OCI-LY3 (cell line): ENCODE data around the gene STARD3.

ENCODE experiments used
- H2AFZ ChIP-seq: fragments of 200-600, 300-600 bp; shearing (Covaris generic); 2 replicates; pipeline ENCODE4 v1.6.0; 2014; ENCODE audit warnings: antibody characterized with exemption, low read depth, low read length
- H3K27ac ChIP-seq: fragments of 200-600, 300-600 bp; sonication (generic); 2 replicates; pipeline ENCODE4 v1.5.1; 2014; ENCODE audit warnings: mild to moderate bottlenecking, low read length, moderate library complexity, mixed read lengths
- H3K27me3 ChIP-seq: fragments of 200-600, 300-600 bp; sonication (generic); 2 replicates; pipeline ENCODE4 v1.6.1; 2014; ENCODE audit warnings: low read depth, low read length, mixed read lengths
- H3K36me3 ChIP-seq: fragments of 200-600, 300-600 bp; sonication (generic); replicated peaks from 2 replicates; pipeline ENCODE3; 2014; ENCODE audit warnings: low read depth, low read length, mixed read lengths
- H3K4me1 ChIP-seq: fragments of 300-600, 200-600 bp; sonication (generic); 2 replicates; pipeline ENCODE4 v1.6.1; 2014; ENCODE audit warnings: low read length, mixed read lengths
- H3K4me2 ChIP-seq: fragments of 200-600, 300-600 bp; sonication (generic); 2 replicates; pipeline ENCODE4 v1.6.1; 2014; ENCODE audit warnings: low read length, mixed read lengths
- H3K4me3 ChIP-seq: fragments of 300-600, 200-600 bp; sonication (generic); 2 replicates; pipeline ENCODE4 v1.5.1; 2014; ENCODE audit warnings: antibody characterized with exemption, mild to moderate bottlenecking, low read length, moderate library complexity
- H3K79me2 ChIP-seq: fragments of 300-600, 200-600 bp; shearing (Covaris generic); 2 replicates; pipeline ENCODE4 v1.6.1; 2014; ENCODE audit warnings: mild to moderate bottlenecking, low read length, mixed read lengths
- H3K9ac ChIP-seq: fragments of 300-600, 200-600 bp; shearing (Covaris generic); 2 replicates; pipeline ENCODE4 v1.6.0; 2014; ENCODE audit warnings: mild to moderate bottlenecking, low read length, moderate library complexity
- H3K9me3 ChIP-seq: fragments of 200-600, 300-600 bp; shearing (Covaris generic); 2 replicates; pipeline ENCODE4 v1.6.1; 2014; ENCODE audit warnings: low read length, mixed read lengths; ENCODE audit not compliant: insufficient read depth
- H4K20me1 ChIP-seq: fragments of 200-600, 300-600 bp; sonication (generic); 2 replicates; pipeline ENCODE4 v1.6.1; 2016; ENCODE audit warnings: low read length, mixed read lengths; ENCODE audit not compliant: insufficient read depth
- CTCF ChIP-seq: fragments of 200-600, 300-600 bp; sonication (generic); IDR thresholded peaks from 2 replicates; pipeline ENCODE4 v1.5.1; 2014; ENCODE audit warnings: antibody characterized with exemption, low read length, low read depth
- EZH2phosphoT487 ChIP-seq: fragments of 200-600 bp; shearing (Covaris generic); IDR thresholded peaks from 2 replicates; pipeline ENCODE4 v1.6.1; 2018; ENCODE audit warnings: antibody characterized with exemption, mixed run types, low read depth

Gene STARD3

GRCh38 chr17:39687546-39688474 lies 50.9 kb downstream of the STARD3 start, which contains the start of gene PGAP3:
PGAP3 (minus strand) TSS chr17:39688057; CDS start chr17:39688014, 43 bp downstream.
- Histone ChIP-seq H3K36me3 (no peaks in the 10 kb centered on the region), H2AFZ (peak within 1 kb of the TSS; percentile 52), H3K4me1 (peaks cover 17% of the 10 kb centered on the region), H4K20me1 (no peaks in the 10 kb centered on the region), H3K27ac (peak within 1 kb of the TSS; percentile 92), H3K9me3 (no peaks in the 10 kb centered on the region), H3K4me2 (peak within 1 kb of the TSS; percentile 99), H3K4me3 (peak within 1 kb of the TSS; percentile 94), H3K79me2 (no peaks in the 10 kb centered on the region; the same call in 1 of the 2 replicates), H3K27me3 (no peaks in the 10 kb centered on the region), H3K9ac (peak within 1 kb of the TSS; percentile 91)
- TF ChIP-seq CTCF (peak; percentile 15; the same call in 1 of the 2 replicates), EZH2phosphoT487 (no peak)

- Histone ChIP-seq H4K20me1 (no peaks in the 10 kb centered on the region), H3K9ac (peak overlapping the region; percentile 91), H3K4me1 (peaks cover 17% of the 10 kb centered on the region), H3K27me3 (no peaks in the 10 kb centered on the region), H3K4me2 (peak overlapping the region; percentile 99), H3K27ac (peak overlapping the region; percentile 92), H3K36me3 (no peaks in the 10 kb centered on the region), H2AFZ (peak overlapping the region; percentile 52), H3K9me3 (no peaks in the 10 kb centered on the region), H3K4me3 (peak overlapping the region; percentile 94), H3K79me2 (no peaks in the 10 kb centered on the region; the same call in 1 of the 2 replicates)
- no peak for TF ChIP-seq CTCF
- TF ChIP-seq EZH2phosphoT487 = no peak
Measured at GRCh38 chr17:39688475-39688835, 51.5 kb downstream of the STARD3 start.

GRCh38 chr17:39688945-39689344 lies 52.0 kb downstream of the STARD3 start:
- Histone ChIP-seq H3K27ac (no peak overlapping the region), H3K79me2 (no peaks in the 10 kb centered on the region; the same call in 1 of the 2 replicates), H4K20me1 (no peaks in the 10 kb centered on the region), H3K9me3 (no peaks in the 10 kb centered on the region), H3K4me2 (peak overlapping the region; percentile 99), H3K4me1 (peaks cover 17% of the 10 kb centered on the region), H3K9ac (peak overlapping the region; percentile 91), H3K36me3 (no peaks in the 10 kb centered on the region), H3K27me3 (no peaks in the 10 kb centered on the region), H2AFZ (no peak overlapping the region), H3K4me3 (peak overlapping the region; percentile 94)
- no peak for TF ChIP-seq EZH2phosphoT487
- TF ChIP-seq CTCF = no peak

GRCh38 chr17:39694593-39694992 lies 57.6 kb downstream of the STARD3 start:
- Histone ChIP-seq H3K4me1 (no peaks in the 10 kb centered on the region), H3K9me3 (no peaks in the 10 kb centered on the region), H2AFZ (no peak overlapping the region), H3K4me2 (no peak overlapping the region), H3K36me3 (no peaks in the 10 kb centered on the region), H3K27ac (no peak overlapping the region), H3K9ac (no peak overlapping the region), H3K27me3 (no peaks in the 10 kb centered on the region), H3K4me3 (no peak overlapping the region), H4K20me1 (no peaks in the 10 kb centered on the region), H3K79me2 (no peaks in the 10 kb centered on the region)
- TF ChIP-seq CTCF = no peak
- TF ChIP-seq EZH2phosphoT487 = no peak
